HepG2 (cell line): Measurements from ENCODE around the gene SH3BP5. TPM values are rescaled to one million over a fixed set of nuclear protein-coding genes. Genes with fewer than 3 reads are reported as not detected.

Experiments
- BHLHE40 ChIP-seq: IDR thresholded peaks from 2 replicates; pipeline ENCODE4 v1.6.1; 2011; ENCODE audit warnings: low read length, improper control_type of control experiment
- BRD4 ChIP-seq: sonication (generic); formaldehyde crosslinking; IDR thresholded peaks from 2 replicates; pipeline ENCODE4 v1.4.0; 2020; ENCODE audit warnings: missing genetic modification reagents
- CBX5 ChIP-seq: sonication (generic); formaldehyde crosslinking; IDR thresholded peaks from 2 replicates; pipeline ENCODE4 v1.4.0; 2020; ENCODE audit warnings: missing genetic modification reagents, borderline replicate concordance
- DR1 ChIP-seq: sonication (generic); formaldehyde crosslinking; IDR thresholded peaks from 2 replicates; pipeline ENCODE4 v1.8.0; 2021; ENCODE audit warnings: mild to moderate bottlenecking, missing genetic modification reagents, inconsistent platforms
- GFI1 ChIP-seq: sonication (generic); formaldehyde crosslinking; IDR thresholded peaks from 2 replicates; pipeline ENCODE4 v1.5.0; 2020; ENCODE audit warnings: missing genetic modification reagents, mild to moderate bottlenecking, borderline replicate concordance
- KLF15 ChIP-seq: sonication (generic); formaldehyde crosslinking; IDR thresholded peaks from 2 replicates; pipeline ENCODE4 v1.8.1; 2023; ENCODE audit warnings: borderline replicate concordance, mild to moderate bottlenecking, inconsistent platforms, missing genetic modification reagents, mixed read lengths
- KLF16 ChIP-seq, 2 experiments: sonication (generic) in 1 of 2; formaldehyde crosslinking in 1 of 2; IDR thresholded peaks; 2 replicates each; pipeline versions ENCODE4 v1.6.1 to v1.8.0; 2016 to 2023; ENCODE audit warnings: missing genetic modification reagents in 2 of 2, missing compliant biosample characterization in 1 of 2
- MATR3 ChIP-seq: sonication (generic); formaldehyde crosslinking; IDR thresholded peaks from 2 replicates; pipeline ENCODE4 v1.4.0; 2020; ENCODE audit warnings: missing genetic modification reagents
- NFE2L2 ChIP-seq: fragments of 150-350 bp; IDR thresholded peaks from 2 replicates; pipeline ENCODE4 v1.6.1; 2014; ENCODE audit warnings: low read length
- NFKBIZ ChIP-seq: IDR thresholded peaks from 2 replicates; pipeline ENCODE4 v1.6.1; 2018; ENCODE audit warnings: missing genetic modification reagents, missing compliant biosample characterization
- NR2F6 ChIP-seq, 2 experiments: IDR thresholded peaks; 2 replicates each; pipeline ENCODE4 v1.6.1; 2016; ENCODE audit warnings: antibody characterized with exemption in 1 of 2, mild to moderate bottlenecking in 1 of 2
- POLR2AphosphoS5 ChIP-seq: IDR thresholded peaks from 2 replicates; pipeline ENCODE4 v1.6.1; 2012; ENCODE audit warnings: low read depth, low read length
- RFXANK ChIP-seq: IDR thresholded peaks from 2 replicates; pipeline ENCODE4 v1.6.1; 2016
- SP2 ChIP-seq: sonication (generic); formaldehyde crosslinking; IDR thresholded peaks from 2 replicates; pipeline ENCODE4 v1.5.1; 2020; ENCODE audit warnings: mild to moderate bottlenecking, missing genetic modification reagents
- TEAD2 ChIP-seq: sonication (generic); formaldehyde crosslinking; IDR thresholded peaks from 2 replicates; pipeline ENCODE4 v1.9.0; 2021; ENCODE audit warnings: missing genetic modification reagents
- ZBTB21 ChIP-seq: sonication (generic); formaldehyde crosslinking; IDR thresholded peaks from 2 replicates; pipeline ENCODE4 v1.4.0; 2020; ENCODE audit warnings: missing genetic modification reagents
- ZNF350 ChIP-seq: sonication (generic); formaldehyde crosslinking; IDR thresholded peaks from 2 replicates; pipeline ENCODE4 v1.4.0; 2020; ENCODE audit warnings: mild to moderate bottlenecking, low read depth, missing genetic modification reagents, borderline replicate concordance
- ZNF749 ChIP-seq: sonication (generic); formaldehyde crosslinking; IDR thresholded peaks from 2 replicates; pipeline ENCODE4 v1.8.0; 2022; ENCODE audit warnings: mild to moderate bottlenecking, missing genetic modification reagents, moderate library complexity, borderline replicate concordance
- ZNF75D ChIP-seq: sonication (generic); formaldehyde crosslinking; IDR thresholded peaks from 2 replicates; pipeline ENCODE4 v1.8.1; 2023; ENCODE audit warnings: missing genetic modification reagents, mild to moderate bottlenecking, borderline replicate concordance
- ZNF841 ChIP-seq: sonication (generic); formaldehyde crosslinking; IDR thresholded peaks from 2 replicates; pipeline ENCODE4 v1.8.1; 2023; ENCODE audit warnings: missing genetic modification reagents, borderline replicate concordance
- polyA plus RNA-seq, 8 experiments: library from polyadenylated mRNA; depleted of rRNA in 3 of 8; stranded (reverse) in 7 of 8; unstranded in 1 of 8; fragments of >200 nt; fragmentation: Illumina TruSeq in 4 of 8; extraction: Trizol in 4 of 8; gene quantifications; 2 replicates each; pipeline versions ENCODE4 v1.2.1 to v1.2.3, GENCODE V29; 2011 to 2016; ENCODE audit warnings: low read depth in 4 of 8, missing spikeins in 1 of 8, mixed read lengths in 1 of 8; ENCODE audit not compliant: insufficient read depth in 1 of 8
- total RNA-seq, 5 experiments: library from RNA; depleted of rRNA; stranded (reverse); fragments of >200 nt; fragmentation: Illumina TruSeq; extraction: Trizol; gene quantifications; 2 replicates each; pipeline ENCODE4 v1.2.3, GENCODE V29; 2016; ENCODE audit warnings: low read depth in 1 of 5
- TF ChIP-seq, protein P1 (sequence below): sonication (generic); formaldehyde crosslinking; conservative IDR thresholded peaks from 2 replicates; pipeline ENCODE4 v1.8.0; 2022; ENCODE audit warnings: mild to moderate bottlenecking, moderate library complexity, missing genetic modification reagents
- TF ChIP-seq, protein P2 (sequence below): sonication (generic); formaldehyde crosslinking; IDR thresholded peaks from 2 replicates; pipeline ENCODE4 v1.4.0; 2020; ENCODE audit warnings: missing genetic modification reagents
- TF ChIP-seq, protein P3 (sequence below): IDR thresholded peaks from 2 replicates; pipeline ENCODE4 v1.6.1; 2016; ENCODE audit warnings: low read depth, borderline replicate concordance
- TF ChIP-seq, protein P4 (sequence below): sonication (generic); formaldehyde crosslinking; IDR thresholded peaks from 2 replicates; pipeline ENCODE4 v1.4.0; 2020; ENCODE audit warnings: missing genetic modification reagents

SH3BP5 gene
- total and polyA plus RNA-seq, 2 of the 13 experiments (the other 11 are each of a cell fraction or from before 2014, with no cell fraction given): 0.09 to 0.16 TPM

DNA sequence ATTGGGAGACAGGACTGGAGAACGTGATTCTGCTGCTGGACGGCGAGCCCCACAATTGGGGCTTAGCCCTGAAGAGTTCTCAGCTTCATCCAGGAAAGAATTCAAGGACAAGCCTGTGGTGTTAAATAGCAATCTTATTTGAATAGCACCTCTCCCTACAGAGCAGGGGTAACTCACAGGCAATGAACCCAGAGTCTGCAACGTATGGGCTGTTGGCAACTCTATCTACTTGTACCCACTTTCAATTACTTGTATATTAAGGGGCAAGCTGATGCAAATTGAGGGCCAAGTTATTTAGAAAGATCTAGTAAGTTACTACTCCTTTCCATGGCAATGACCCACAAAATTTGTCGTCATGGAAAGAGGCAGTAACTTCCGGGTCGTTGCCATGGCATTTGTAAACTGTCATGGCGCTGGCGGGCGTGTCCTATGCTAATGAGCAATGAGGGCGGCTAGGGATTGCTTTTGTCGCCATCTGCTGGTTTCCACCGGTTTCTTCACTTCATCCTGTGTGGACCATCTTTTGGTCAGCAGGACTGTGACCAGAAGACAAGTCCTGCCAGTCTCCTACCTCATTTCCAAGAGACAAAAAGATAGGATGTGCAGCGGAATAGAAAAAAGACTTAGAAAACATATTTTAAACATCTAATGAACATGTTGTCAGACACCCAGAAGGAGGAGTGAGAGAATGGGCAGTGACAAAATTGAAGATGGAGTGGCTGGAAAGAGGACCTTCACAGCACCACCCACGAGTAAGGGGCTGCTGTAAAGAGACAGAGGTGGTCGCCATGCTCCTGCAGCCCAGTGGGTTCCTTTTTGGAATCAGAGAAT, 45.8 kb upstream of the SH3BP5 start (continued):
- TF ChIP-seq DR1 (CRISPR knock-in tag): no peak
- no peak for TF ChIP-seq ZNF841 (CRISPR knock-in tag)
- TF ChIP-seq ZNF75D (CRISPR knock-in tag): no peak
- no peak for TF ChIP-seq TEAD2 (CRISPR knock-in tag)
- peak; percentile 75 for TF ChIP-seq SP2 (CRISPR knock-in tag)
- TF ChIP-seq CBX5 (CRISPR knock-in tag): peak; percentile 62; the same call in 1 of the 2 replicates
- 0 out of 2 replicates have a peak, but pooled peaks have one; percentile 24 for TF ChIP-seq BHLHE40
- no peak for TF ChIP-seq BRD4 (CRISPR knock-in tag)
- 0 out of 2 replicates have a peak, but pooled peaks have one; percentile 50 for TF ChIP-seq NFKBIZ (CRISPR knock-in tag)
- 0 out of 2 replicates have a peak, but pooled peaks have one; percentile 34 for TF ChIP-seq GFI1 (CRISPR knock-in tag)
- peak in 1 of 2 experiments; percentile 82; a peak in 2 of 4 replicates for TF ChIP-seq KLF16 (CRISPR knock-in tag; IDR thresholded peaks at IDR 0.05)
- no peak for TF ChIP-seq NR2F6 (IDR thresholded peaks at IDR 0.05)
- peak; percentile 21; the same call in 1 of the 2 replicates for TF ChIP-seq NR2F6 (CRISPR knock-in tag; IDR thresholded peaks at IDR 0.05)
- TF ChIP-seq, protein P1, sequence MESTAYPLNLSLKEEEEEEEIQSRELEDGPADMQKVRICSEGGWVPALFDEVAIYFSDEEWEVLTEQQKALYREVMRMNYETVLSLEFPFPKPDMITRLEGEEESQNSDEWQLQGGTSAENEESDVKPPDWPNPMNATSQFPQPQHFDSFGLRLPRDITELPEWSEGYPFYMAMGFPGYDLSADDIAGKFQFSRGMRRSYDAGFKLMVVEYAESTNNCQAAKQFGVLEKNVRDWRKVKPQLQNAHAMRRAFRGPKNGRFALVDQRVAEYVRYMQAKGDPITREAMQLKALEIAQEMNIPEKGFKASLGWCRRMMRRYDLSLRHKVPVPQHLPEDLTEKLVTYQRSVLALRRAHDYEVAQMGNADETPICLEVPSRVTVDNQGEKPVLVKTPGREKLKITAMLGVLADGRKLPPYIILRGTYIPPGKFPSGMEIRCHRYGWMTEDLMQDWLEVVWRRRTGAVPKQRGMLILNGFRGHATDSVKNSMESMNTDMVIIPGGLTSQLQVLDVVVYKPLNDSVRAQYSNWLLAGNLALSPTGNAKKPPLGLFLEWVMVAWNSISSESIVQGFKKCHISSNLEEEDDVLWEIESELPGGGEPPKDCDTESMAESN: no peak
- TF ChIP-seq, protein P2, sequence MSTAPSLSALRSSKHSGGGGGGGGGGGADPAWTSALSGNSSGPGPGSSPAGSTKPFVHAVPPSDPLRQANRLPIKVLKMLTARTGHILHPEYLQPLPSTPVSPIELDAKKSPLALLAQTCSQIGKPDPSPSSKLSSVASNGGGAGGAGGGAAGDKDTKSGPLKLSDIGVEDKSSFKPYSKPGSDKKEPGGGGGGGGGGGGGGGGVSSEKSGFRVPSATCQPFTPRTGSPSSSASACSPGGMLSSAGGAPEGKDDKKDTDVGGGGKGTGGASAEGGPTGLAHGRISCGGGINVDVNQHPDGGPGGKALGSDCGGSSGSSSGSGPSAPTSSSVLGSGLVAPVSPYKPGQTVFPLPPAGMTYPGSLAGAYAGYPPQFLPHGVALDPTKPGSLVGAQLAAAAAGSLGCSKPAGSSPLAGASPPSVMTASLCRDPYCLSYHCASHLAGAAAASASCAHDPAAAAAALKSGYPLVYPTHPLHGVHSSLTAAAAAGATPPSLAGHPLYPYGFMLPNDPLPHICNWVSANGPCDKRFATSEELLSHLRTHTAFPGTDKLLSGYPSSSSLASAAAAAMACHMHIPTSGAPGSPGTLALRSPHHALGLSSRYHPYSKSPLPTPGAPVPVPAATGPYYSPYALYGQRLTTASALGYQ (CRISPR knock-in tag): no peak
- TF ChIP-seq, protein P3, sequence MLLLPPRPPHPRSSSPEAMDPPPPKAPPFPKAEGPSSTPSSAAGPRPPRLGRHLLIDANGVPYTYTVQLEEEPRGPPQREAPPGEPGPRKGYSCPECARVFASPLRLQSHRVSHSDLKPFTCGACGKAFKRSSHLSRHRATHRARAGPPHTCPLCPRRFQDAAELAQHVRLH (CRISPR knock-in tag): peak; percentile 67; the same call in 1 of the 2 replicates
- TF ChIP-seq ZNF350 (CRISPR knock-in tag): peak; percentile 23; the same call in 1 of the 2 replicates
- no peak for TF ChIP-seq MATR3 (CRISPR knock-in tag)
- TF ChIP-seq KLF15 (CRISPR knock-in tag): no peak
- TF ChIP-seq ZBTB21 (CRISPR knock-in tag): peak; percentile 92
- TF ChIP-seq NFE2L2: no peak
- peak; percentile 76; the same call in 1 of the 2 replicates for TF ChIP-seq RFXANK
- TF ChIP-seq, protein P4, sequence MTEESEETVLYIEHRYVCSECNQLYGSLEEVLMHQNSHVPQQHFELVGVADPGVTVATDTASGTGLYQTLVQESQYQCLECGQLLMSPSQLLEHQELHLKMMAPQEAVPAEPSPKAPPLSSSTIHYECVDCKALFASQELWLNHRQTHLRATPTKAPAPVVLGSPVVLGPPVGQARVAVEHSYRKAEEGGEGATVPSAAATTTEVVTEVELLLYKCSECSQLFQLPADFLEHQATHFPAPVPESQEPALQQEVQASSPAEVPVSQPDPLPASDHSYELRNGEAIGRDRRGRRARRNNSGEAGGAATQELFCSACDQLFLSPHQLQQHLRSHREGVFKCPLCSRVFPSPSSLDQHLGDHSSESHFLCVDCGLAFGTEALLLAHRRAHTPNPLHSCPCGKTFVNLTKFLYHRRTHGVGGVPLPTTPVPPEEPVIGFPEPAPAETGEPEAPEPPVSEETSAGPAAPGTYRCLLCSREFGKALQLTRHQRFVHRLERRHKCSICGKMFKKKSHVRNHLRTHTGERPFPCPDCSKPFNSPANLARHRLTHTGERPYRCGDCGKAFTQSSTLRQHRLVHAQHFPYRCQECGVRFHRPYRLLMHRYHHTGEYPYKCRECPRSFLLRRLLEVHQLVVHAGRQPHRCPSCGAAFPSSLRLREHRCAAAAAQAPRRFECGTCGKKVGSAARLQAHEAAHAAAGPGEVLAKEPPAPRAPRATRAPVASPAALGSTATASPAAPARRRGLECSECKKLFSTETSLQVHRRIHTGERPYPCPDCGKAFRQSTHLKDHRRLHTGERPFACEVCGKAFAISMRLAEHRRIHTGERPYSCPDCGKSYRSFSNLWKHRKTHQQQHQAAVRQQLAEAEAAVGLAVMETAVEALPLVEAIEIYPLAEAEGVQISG (CRISPR knock-in tag): peak; percentile 69
- no peak for TF ChIP-seq ZNF749
- no peak for TF ChIP-seq POLR2AphosphoS5
